PFSK-1 (cell line): ENCODE results near the gene RRAGD.

ENCODE experiments used
- FOXP2 ChIP-seq: optimal IDR thresholded peaks from 2 replicates; pipeline ENCODE3; 2011; ENCODE audit warnings: borderline replicate concordance, control low read depth, inconsistent platforms; ENCODE audit not compliant: insufficient read depth; ENCODE audit errors: extremely low read length, extremely low read depth
- POLR2AphosphoS5 ChIP-seq: IDR thresholded peaks from 2 replicates; pipeline ENCODE4 v1.6.1; 2012; ENCODE audit warnings: low read depth, mild to moderate bottlenecking, control low read depth, low read length, moderate library complexity
- REST ChIP-seq, 2 experiments: IDR thresholded peaks; 2 replicates each; pipeline versions ENCODE4 v1.6.1 to v1.8.0; 2011 to 2012; ENCODE audit warnings: low read depth in 2 of 2, low read length in 2 of 2, control low read depth in 1 of 2, inconsistent platforms in 1 of 2, mild to moderate bottlenecking in 1 of 2, moderate library complexity in 1 of 2; ENCODE audit not compliant: insufficient read depth in 1 of 2
- SIN3A ChIP-seq: IDR thresholded peaks from 2 replicates; pipeline ENCODE4 v1.6.1; 2012; ENCODE audit warnings: mild to moderate bottlenecking, low read length, moderate library complexity, borderline replicate concordance; ENCODE audit not compliant: insufficient read depth
- TAF1 ChIP-seq: IDR thresholded peaks from 2 replicates; pipeline ENCODE4 v1.6.1; 2012; ENCODE audit warnings: low read length, control low read depth, borderline replicate concordance; ENCODE audit not compliant: insufficient read depth

GRCh38 chr6:89346433-89346832 is 65.6 kb downstream of the RRAGD start:
- TF ChIP-seq POLR2AphosphoS5 = no peak
- TF ChIP-seq REST (IDR thresholded peaks at IDR 0.05; ENCODE audit: insufficient read depth in 1 of 2, low read depth in 2 of 2, low read length in 2 of 2) = no peak
- no peak for TF ChIP-seq SIN3A
- TF ChIP-seq TAF1 = no peak
- no peak for TF ChIP-seq FOXP2
